Colonic mucosa (tissue), 4 donors: ENCODE results near the gene IL20. TPM values are rescaled to one million over a fixed set of nuclear protein-coding genes. Genes with fewer than 3 reads are reported as not detected.

Source experiments
- DNase-seq: peaks from one replicate; pipeline ENCODE4 v3.0.0-alpha.2; 2020
- H3K27ac ChIP-seq: fragments of 200-600 bp; one replicate; pipeline ENCODE4 v1.8.0; 2021
- H3K27me3 ChIP-seq: fragments of 200-600 bp; one replicate; pipeline ENCODE4 v1.8.0; 2021
- H3K36me3 ChIP-seq: fragments of 200-600 bp; one replicate; pipeline ENCODE4 v1.8.0; 2021
- H3K4me1 ChIP-seq: fragments of 200-600 bp; one replicate; pipeline ENCODE4 v1.8.0; 2021; ENCODE audit warnings: mild to moderate bottlenecking
- H3K4me3 ChIP-seq: fragments of 200-600 bp; one replicate; pipeline ENCODE4 v1.8.0; 2021
- H3K9ac ChIP-seq, 2 donors: one replicate each; pipeline ENCODE4 v1.7.0; 2013; ENCODE audit warnings: control low read depth in 2 of 2, low read depth in 2 of 2, low read length in 2 of 2
- H3K9me3 ChIP-seq: fragments of 200-600 bp; one replicate; pipeline ENCODE4 v1.8.0; 2021
- CTCF ChIP-seq: fragments of 200-600 bp; IDR thresholded peaks from one replicate; pipeline ENCODE4 v1.8.0; 2022; ENCODE audit warnings: antibody characterized with exemption, mild to moderate bottlenecking
- intact Hi-C: fragments of 100-400 bp; cut with DNase I; formaldehyde crosslinking; loops from one replicate; pipeline ENCODE4 v1.14.1; 2022
- total RNA-seq, 2 donors: library from RNA; stranded (reverse); fragmentation: NEBNext Ultra II Directional in 1 of 2; extraction: Animal tissue kit (Norgen Biotek cat#: 25700) in 1 of 2; gene quantifications; one replicate each; pipeline ENCODE4 v1.2.1, GENCODE V29; 2021
- donor health status: healthy.
- donor health status: DM: no; HTN: no; CAD: no.
- donor health status: DM: no; HTN: no; CAD: no.

Gene IL20
- total RNA-seq, 2 donors from 2014 or later = not detected

- no peaks in the 10 kb centered on the region for H3K27me3 ChIP-seq
- H3K4me3 ChIP-seq = no peak overlapping the region
- H3K4me1 ChIP-seq = peaks cover 1% of the 10 kb centered on the region
- no peaks in the 10 kb centered on the region for H3K36me3 ChIP-seq
- intact Hi-C loops = no loop called here
- H3K9me3 ChIP-seq = no peaks in the 10 kb centered on the region
- TF ChIP-seq CTCF = no peak
- no peak overlapping the region for H3K27ac ChIP-seq
- DNase-seq = no peak
- no peak overlapping the region for H3K9ac ChIP-seq
These were observed 38.3 kb downstream of the IL20 start for GRCh38 chr1:206903687-206904086.

- TF ChIP-seq CTCF = no peak
- DNase-seq = no peak
- Histone ChIP-seq H3K36me3 (no peaks in the 10 kb centered on the region), H3K9ac (no peak overlapping the region), H3K27ac (no peak overlapping the region), H3K9me3 (no peaks in the 10 kb centered on the region), H3K4me1 (peaks cover 5% of the 10 kb centered on the region), H3K4me3 (no peak overlapping the region), H3K27me3 (no peaks in the 10 kb centered on the region)
- intact Hi-C loops = loop anchor here (5.0 kb wide), 1 partner anchor 42 kb away; no protein-coding TSS in a partner anchor
These were observed 39.2 kb downstream of the IL20 start for GRCh38 chr1:206904423-206905142.

- Histone ChIP-seq H3K4me3 (no peak overlapping the region), H3K27ac (no peak overlapping the region), H3K27me3 (no peaks in the 10 kb centered on the region), H3K9me3 (no peaks in the 10 kb centered on the region), H3K36me3 (no peaks in the 10 kb centered on the region), H3K9ac (no peak overlapping the region), H3K4me1 (peaks cover 11% of the 10 kb centered on the region)
- no peak for DNase-seq
- intact Hi-C loops = loop anchor here (5.0 kb wide), 1 partner anchor 43 kb away; no protein-coding TSS in a partner anchor
- no peak for TF ChIP-seq CTCF
These were observed 40.1 kb downstream of the IL20 start for GRCh38 chr1:206905295-206906164.

DNA sequence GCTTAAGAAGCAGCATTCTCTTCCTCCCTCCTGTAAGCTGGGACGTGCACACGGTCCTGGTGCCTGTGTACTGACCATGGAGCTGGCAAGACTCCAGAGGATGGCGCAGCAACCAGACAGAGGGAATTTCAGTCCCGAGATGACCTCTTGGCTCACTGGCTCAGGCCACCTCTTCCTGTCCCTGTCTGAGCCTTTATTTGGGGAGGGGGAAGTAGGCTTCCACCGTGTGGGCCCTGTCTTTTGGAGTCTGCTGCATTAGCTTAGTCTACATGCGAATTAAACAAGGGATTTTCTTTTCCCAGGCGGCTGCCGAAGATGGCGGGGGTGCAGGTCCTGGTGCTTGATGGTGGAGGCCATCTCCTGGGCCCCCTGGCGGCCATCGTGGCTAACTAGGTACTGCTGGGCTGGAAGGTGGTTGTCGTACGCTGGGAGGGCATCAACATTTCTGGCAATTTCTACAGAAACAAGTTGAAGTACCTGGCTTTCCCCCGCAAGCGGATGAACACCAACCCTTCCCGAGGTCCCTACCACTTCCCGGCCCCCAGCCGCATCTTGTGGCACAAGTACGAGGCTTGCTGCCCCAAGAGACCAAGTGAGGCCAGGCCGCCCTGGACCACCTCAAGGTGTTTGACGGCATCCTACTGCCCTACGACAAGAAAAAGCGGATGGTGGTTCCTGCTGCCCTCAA, 42.0 kb downstream of the IL20 start:
- no peak overlapping the region for H3K9ac ChIP-seq
- no peaks in the 10 kb centered on the region for H3K36me3 ChIP-seq
- no peak for DNase-seq
- no peak for TF ChIP-seq CTCF
- H3K4me3 ChIP-seq = no peak overlapping the region
- no peaks in the 10 kb centered on the region for H3K27me3 ChIP-seq
- H3K9me3 ChIP-seq = no peaks in the 10 kb centered on the region
- H3K27ac ChIP-seq = no peak overlapping the region
- peaks cover 11% of the 10 kb centered on the region for H3K4me1 ChIP-seq
- intact Hi-C loops = loop anchor here (5.0 kb wide), 1 partner anchor 45 kb away; no protein-coding TSS in a partner anchor

DNA sequence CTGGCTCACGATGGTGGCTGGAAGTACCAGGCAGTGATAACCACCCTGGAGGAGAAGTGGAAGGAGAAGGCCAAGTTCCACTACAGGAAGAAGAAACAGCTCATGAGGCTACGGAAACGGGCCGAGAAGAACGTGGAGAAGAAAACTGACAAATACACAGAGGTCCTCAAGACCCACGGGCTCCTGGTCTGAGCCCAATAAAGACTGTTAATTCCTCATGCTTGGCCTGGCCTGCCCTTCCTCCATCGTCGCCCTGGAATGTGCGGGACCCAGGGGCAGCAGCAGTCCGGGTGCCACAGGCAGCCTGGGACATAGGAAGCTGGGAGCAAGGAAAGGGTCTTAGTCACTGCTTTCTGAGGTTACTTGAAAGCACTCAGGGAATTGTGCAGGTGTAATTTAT, 42.6 kb downstream of the IL20 start:
- Histone ChIP-seq H3K9me3 (no peaks in the 10 kb centered on the region), H3K36me3 (no peaks in the 10 kb centered on the region), H3K4me3 (no peak overlapping the region), H3K9ac (no peak overlapping the region), H3K27me3 (no peaks in the 10 kb centered on the region), H3K27ac (no peak overlapping the region), H3K4me1 (peaks cover 11% of the 10 kb centered on the region)
- intact Hi-C loops = loop anchor here (5.0 kb wide), 1 partner anchor 46 kb away; no protein-coding TSS in a partner anchor
- no peak for DNase-seq
- no peak for TF ChIP-seq CTCF
